HG03460 (cell line): Measurements from ENCODE around the gene CPA3.
A peak's percentile ranks its signal among the peaks of the same experiment; 100 is the strongest.

ENCODE experiments used
- ATAC-seq: cut with Tn5 transposase; IDR thresholded peaks from one replicate; pipeline ENCODE4 v1.9.1; 2021; ENCODE audit not compliant: unreplicated experiment

Gene CPA3

DNA sequence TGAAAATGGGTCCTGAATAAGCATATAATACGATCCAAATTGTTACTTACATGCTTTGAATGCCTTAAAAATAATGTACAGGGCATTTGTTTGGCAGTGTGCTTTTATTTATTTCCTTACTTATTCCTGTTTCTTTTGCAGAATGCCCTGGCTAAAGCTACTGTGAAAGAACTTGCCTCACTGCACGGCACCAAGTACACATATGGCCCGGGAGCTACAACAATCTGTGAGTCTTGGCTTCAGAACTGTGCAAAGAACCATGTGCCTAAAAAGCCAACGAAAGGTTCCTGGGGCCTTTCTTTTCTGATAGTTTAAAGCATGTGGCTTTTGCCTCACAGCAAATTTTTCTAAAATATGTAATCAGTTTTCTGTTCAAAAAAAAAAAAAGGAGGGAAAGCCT lies 7.8 kb upstream of the CPA3 start:
- ATAC-seq = no peak

DNA sequence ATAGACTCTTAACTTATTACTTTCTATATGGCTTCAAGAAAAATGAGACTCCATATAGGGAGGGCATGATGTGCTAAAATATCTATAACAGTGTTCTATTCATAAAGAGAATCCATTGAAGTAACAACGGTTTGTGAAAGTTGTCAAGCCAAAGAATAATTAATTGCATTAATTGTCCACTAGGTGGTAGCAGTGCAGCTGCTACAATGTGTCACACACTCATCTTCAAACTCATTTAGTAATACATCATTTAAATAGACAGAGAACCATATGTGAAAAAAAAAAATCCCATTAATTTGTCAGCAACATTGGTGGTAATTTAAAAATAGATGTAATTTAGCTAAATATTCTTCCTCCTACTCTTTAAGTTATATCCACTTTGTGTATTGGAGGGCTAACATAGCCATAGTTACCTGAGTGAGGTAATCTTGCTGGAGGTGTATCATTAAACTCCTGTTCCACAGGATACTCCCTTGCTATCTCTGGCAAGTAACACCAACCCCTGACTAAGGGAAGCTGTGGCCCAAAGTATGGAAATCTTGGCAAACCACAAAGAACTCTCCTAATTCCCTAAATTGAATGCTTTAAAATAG lies 3.7 kb upstream of the CPA3 start:
- peak; percentile 65 for ATAC-seq

GRCh38 chr3:148863297-148863696 lies 1.8 kb upstream of the CPA3 start:
- no peak for ATAC-seq

GRCh38 chr3:148863814-148864213 lies 1.3 kb upstream of the CPA3 start:
- ATAC-seq = no peak

DNA sequence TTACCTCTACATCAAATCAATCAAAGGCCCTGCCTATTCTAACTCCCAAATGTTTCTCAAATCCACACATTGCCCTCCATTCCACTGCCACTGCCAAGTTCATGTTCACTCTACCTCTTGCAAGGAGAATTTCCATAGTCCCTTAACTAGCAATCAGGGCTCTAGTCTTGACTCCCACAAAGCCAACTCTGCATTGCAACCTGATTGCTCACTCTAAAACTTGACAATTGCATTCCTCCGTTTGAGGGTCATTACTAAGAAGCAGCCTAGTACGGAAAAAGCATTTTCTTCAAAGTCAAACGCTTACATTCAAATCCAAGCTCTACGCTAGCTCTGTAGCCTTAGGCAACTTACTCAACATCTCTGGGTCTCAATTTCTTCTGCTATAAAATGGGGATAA lies 1.2 kb downstream of the CPA3 start:
- ATAC-seq = no peak

DNA sequence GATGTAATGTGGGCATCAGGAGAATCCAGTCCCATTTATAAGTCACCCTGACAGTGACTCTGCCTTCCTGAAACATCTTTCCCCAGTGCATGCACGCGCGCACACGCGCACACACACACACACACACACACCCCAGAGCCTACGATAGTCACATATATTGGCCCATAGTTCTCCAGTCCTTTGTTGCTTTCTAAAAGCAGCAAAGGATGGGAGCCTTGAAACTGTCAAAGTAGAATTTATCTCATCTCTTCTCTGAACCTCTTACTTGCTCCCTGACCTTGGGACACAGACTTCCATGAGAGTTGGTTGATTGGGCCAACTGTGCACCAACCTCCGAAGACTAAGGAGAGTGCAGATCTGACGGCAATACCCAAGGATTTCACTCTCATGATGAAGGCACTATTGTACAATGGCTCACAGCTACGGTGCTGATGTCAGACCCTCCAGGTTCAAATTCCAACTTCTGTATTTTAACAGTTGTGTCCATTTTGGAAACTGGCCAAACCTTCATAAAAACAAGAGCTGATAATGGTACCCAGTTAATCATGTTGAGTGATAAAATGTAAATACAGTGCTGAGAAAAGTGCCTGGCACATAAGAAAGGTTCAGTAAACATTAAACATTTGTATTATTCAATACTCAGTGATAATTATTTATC lies 8.3 kb downstream of the CPA3 start:
- ATAC-seq = no peak

- no peak for ATAC-seq
These were observed 8.9 kb downstream of the CPA3 start for GRCh38 chr3:148873977-148874376.

DNA sequence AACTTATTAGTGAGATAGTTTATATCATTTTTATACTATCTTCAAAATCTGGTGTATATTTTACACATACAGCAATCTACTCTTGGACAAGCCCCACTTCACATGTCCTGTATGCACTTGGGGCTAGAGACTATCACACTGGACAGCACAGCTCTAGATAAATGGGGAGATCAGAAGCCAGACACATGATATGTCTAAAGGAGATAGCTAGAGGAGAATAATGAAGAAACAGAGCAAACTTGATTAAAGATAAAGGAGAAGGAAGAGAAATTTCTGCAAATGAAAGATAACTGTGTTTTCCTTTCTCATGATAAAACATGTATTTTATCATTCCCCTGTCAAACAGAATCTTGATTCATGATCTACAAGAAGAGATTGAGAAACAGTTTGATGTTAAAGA lies 13.0 kb downstream of the CPA3 start:
- ATAC-seq = no peak

GRCh38 chr3:148879256-148879655 lies 14.2 kb downstream of the CPA3 start:
- no peak for ATAC-seq

DNA sequence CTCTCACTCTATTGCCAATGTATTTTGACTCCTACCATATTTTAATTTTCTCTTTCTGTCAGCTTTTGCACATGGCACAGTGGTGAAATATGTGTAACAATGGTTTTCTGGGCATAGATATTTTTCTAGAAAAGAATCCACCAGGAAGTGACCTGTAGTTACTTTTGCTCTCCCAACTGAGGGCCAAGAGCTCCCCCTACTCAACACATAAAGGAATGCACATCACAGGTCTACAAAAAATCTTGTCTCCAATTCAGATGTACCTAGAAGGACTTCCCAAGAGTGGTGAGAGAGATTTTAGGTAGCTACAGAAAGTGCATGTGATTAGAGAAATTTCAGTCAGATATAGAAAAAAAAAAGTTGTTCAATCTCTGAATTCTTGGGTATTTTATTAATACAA lies 15.6 kb downstream of the CPA3 start:
- no peak for ATAC-seq

DNA sequence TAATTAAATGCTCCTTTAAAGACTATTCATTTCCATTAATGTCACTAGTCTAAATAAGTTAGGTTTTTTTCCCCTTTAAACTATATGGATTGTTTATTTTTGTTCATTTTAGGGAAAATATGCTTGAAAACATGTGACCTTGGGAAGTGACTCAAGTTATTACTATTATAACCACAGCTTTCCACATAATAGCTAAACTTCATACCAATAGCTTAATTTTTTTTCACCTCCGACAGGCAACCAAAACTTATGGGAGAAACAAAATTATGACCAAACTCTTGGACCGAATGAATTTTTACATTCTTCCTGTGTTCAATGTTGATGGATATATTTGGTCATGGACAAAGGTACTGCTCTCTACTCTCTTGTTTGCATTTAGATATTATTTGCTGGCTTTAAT lies 16.2 kb downstream of the CPA3 start:
- ATAC-seq = no peak

DNA sequence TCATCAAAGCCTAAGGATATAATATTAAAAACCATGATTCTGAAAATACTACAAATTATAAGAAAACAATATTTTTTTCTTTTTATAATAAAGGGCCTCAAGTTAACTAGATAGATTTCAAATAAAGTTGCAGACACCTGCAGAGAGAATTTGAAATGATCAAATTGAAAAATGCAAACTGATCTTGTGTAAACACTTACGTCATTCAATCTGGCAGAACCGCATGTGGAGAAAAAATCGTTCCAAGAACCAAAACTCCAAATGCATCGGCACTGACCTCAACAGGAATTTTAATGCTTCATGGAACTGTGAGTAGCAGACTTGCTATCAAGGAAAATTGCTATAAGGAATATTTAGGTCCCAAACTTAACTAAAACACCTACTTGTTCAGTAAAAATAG lies 17.2 kb downstream of the CPA3 start:
- no peak for ATAC-seq

DNA sequence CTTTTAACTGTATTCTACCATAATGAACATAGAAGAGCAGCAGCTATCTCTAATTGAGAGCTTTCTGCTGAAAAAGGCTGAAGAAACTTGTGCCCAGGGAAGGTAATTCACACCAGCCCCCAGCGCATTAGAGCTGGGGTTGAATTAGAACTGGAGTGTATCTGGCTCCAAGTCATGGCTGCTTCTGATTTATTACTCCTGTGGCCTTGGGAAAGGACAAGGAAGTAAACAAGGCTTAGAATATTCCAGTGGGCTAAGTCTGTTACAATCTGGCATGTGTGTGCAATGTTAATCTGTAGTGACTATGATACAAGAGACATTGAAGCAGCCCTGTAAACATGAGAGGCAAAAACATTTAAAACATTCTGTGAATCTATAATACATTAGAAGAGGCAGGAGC lies 18.1 kb downstream of the CPA3 start:
- ATAC-seq = no peak

- no peak for ATAC-seq
These were observed 19.2 kb downstream of the CPA3 start for GRCh38 chr3:148884261-148884660.

GRCh38 chr3:148889828-148890227 lies 24.7 kb downstream of the CPA3 start:
- ATAC-seq = no peak

- ATAC-seq = no peak
These were observed 31.0 kb downstream of the CPA3 start for GRCh38 chr3:148896062-148896461.

- ATAC-seq = no peak
These were observed 37.1 kb downstream of the CPA3 start for GRCh38 chr3:148901987-148902791.

DNA sequence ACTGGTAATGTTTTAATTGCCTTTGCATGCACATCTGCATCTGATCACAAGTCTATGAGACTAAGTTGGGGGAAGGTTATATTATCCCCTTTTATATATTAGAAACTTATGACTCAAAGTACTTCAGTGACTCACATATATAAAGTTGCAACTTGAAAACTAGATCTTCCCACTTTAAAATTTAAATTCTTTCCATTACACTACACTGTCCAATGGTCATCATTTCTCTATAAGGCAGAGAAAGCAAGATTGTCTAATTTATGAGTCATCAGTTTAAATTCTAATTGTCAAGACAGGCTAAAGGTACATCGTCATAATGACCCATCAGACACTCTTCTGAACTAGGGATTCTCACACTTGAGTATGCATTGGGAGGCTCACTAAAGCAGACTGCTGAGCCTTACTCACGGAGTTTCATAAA lies 37.9 kb downstream of the CPA3 start:
- ATAC-seq = no peak

GRCh38 chr3:148903941-148904340 lies 38.8 kb downstream of the CPA3 start:
- ATAC-seq = no peak

DNA sequence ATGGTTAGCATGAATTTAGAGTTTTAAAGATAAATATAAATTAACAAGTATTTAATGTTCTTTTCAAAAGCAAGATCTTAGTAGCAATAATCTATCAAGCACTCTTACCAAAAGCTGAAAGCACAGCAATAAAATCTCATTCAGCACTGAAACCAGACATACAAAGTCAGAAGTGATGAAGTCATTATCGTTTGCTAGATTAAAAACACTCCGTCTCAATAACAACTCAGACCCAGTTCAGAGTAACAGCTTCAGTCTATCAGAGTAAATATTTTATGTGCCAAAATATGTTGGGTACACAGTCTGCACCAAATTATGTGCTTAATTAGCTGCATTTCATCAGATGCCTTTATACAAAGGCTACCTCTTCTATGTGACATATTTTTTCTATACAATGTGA lies 41.6 kb downstream of the CPA3 start:
- no peak for ATAC-seq

DNA sequence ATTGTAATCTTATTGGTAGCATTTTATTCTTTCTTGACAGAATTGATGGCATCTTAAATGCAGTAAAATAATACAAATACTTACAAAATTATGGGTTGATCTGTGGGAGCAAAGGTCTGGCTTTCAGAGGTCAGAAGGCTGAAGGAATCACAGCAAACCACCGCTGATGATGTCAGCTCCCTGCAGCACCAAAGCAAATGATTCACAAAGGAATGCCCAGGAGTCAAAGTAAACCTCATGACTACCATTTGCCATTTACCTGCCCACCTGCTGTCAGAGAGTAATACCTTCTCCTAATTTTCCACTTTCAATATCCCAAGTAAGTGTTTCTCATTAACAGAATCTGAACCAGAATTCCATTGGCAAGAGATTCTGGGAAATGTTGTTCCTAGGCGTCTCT lies 46.1 kb downstream of the CPA3 start:
- no peak for ATAC-seq

- ATAC-seq = no peak
These were observed 46.5 kb downstream of the CPA3 start for GRCh38 chr3:148911592-148911991.
